Lower leg skin (tissue), 4 donors: ENCODE results near the gene ZNF543. TPM values are rescaled to one million over a fixed set of nuclear protein-coding genes. Genes with fewer than 3 reads are reported as not detected.
A peak's percentile ranks its signal among the peaks of the same experiment; 100 is the strongest.

ENCODE experiments used
- DNase-seq, 2 donors: peaks; one replicate each; pipeline ENCODE4 v3.0.0-alpha.2; 2019; ENCODE audit warnings: low spot score in 2 of 2
- H3K4me3 ChIP-seq: fragments of 200-600 bp; sonication (generic); 2 replicates; pipeline ENCODE4 v1.5.1; 2017; ENCODE audit warnings: mild to moderate bottlenecking, low read depth; ENCODE audit not compliant: poor library complexity, severe bottlenecking
- POLR2A ChIP-seq, 2 donors: fragments of 450-650 bp; IDR thresholded peaks; one replicate each; pipeline ENCODE4 v1.6.1; 2016 to 2017; ENCODE audit warnings: antibody characterized with exemption in 2 of 2, mild to moderate bottlenecking in 1 of 2, moderate library complexity in 1 of 2
- WGBS, 2 donors: methylation state at CpG; one replicate each; pipeline ENCODE4 v1.1.5; 2018; 5-methylcytosine and 5-hydroxymethylcytosine counted together
- intact Hi-C: fragments of 100-400 bp; cut with DNase I; formaldehyde crosslinking; loops from one replicate; pipeline ENCODE4 v1.15.0; 2023; ENCODE audit warnings: low total_unique reads
- total RNA-seq, 4 donors: library from RNA; depleted of rRNA; stranded (reverse); fragments of >200 nt; gene quantifications; one replicate each; pipeline ENCODE4 v1.1.0, GENCODE V29; 2016
- TF ChIP-seq, protein P1 (sequence below), 3 donors: fragments of 450-650 bp; IDR thresholded peaks; one replicate each; pipeline ENCODE4 v1.5.1; 2016; ENCODE audit warnings: antibody characterized with exemption in 3 of 3, mild to moderate bottlenecking in 3 of 3, moderate library complexity in 2 of 3

The ZNF543 gene
- total RNA-seq, 4 donors from 2014 or later, result 11.4 to 15.7 (median 12.4) TPM

DNA sequence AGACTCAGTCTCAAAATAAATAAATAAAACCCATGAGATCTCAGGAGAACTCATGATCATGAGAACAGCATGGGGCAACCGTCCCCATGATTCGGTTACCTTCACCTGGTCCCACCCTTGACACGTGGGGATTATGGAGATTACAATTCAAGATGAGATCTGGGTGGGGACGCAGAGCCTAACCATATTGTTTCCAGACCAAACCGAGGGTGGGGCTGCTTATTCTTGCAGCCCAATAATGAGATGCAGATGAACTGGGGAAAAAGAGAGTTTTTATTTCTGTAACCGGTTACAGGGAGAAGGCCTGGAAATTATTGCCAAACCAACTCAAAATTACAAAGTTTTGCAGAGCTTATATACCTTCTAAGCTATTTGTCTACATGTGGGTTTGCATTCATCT lies 55.9 kb downstream of the ZNF543 start:
- TF ChIP-seq, protein P1, sequence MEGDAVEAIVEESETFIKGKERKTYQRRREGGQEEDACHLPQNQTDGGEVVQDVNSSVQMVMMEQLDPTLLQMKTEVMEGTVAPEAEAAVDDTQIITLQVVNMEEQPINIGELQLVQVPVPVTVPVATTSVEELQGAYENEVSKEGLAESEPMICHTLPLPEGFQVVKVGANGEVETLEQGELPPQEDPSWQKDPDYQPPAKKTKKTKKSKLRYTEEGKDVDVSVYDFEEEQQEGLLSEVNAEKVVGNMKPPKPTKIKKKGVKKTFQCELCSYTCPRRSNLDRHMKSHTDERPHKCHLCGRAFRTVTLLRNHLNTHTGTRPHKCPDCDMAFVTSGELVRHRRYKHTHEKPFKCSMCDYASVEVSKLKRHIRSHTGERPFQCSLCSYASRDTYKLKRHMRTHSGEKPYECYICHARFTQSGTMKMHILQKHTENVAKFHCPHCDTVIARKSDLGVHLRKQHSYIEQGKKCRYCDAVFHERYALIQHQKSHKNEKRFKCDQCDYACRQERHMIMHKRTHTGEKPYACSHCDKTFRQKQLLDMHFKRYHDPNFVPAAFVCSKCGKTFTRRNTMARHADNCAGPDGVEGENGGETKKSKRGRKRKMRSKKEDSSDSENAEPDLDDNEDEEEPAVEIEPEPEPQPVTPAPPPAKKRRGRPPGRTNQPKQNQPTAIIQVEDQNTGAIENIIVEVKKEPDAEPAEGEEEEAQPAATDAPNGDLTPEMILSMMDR (IDR thresholded peaks at IDR 0.05), result no peak
- no peak for TF ChIP-seq POLR2A (IDR thresholded peaks at IDR 0.05)
- intact Hi-C loops, result no loop called here
- WGBS, 2 donors, result 72 to 77% methylated on average over 6 of the region's 6 CpGs
- peak in 1 of 2 donors; percentile 15 for DNase-seq
- no peak overlapping the region for H3K4me3 ChIP-seq

DNA sequence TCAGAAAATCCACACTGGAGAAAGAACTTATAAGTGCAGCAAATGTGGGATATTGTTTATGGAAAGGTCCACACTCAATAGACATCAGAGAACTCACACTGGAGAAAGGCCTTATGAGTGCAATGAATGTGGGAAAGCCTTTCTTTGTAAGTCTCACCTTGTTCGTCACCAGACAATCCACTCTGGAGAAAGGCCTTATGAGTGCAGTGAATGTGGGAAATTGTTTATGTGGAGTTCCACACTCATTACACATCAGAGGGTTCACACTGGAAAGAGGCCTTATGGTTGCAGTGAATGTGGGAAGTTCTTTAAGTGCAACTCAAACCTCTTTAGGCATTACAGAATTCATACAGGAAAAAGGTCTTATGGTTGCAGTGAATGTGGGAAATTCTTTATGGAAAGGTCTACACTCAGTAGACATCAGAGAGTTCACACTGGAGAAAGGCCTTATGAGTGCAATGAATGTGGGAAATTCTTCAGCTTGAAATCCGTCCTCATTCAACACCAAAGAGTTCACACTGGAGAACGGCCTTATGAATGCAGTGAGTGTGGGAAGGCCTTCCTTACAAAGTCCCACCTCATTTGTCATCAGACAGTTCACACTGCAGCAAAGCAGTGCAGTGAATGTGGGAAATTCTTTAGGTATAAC lies 57.4 kb downstream of the ZNF543 start:
- TF ChIP-seq, protein P1 (IDR thresholded peaks at IDR 0.05), result no peak
- no peak for TF ChIP-seq POLR2A (IDR thresholded peaks at IDR 0.05)
- no peak overlapping the region for H3K4me3 ChIP-seq
- intact Hi-C loops, result no loop called here
- DNase-seq, result no peak
- 96 to 99% methylated on average over 3 of the region's 3 CpGs for WGBS, 2 donors

Other genes with a start within 250 kb of the ZNF543 start
- not detected for gene USP29, start 200.5 kb upstream of the ZNF543 start, total RNA-seq
- not detected for gene ZIM3, start 175.3 kb upstream of the ZNF543 start, total RNA-seq
- not detected for gene DUXA, start 153.0 kb upstream of the ZNF543 start, total RNA-seq
- 10 to 100 TPM; 48.5 to 84.9 (median 57.8) TPM for gene ZNF264, start 129.0 kb upstream of the ZNF543 start, total RNA-seq
- 1 to 10 TPM in 1 of 4 donors, under 1 TPM in 1, not detected in 2; 0.39 to 2.9 TPM for gene AURKC, start 89.4 kb upstream of the ZNF543 start, total RNA-seq
- 10 to 100 TPM; 18.1 to 23.0 (median 20.3) TPM for gene ZNF805, start 79.8 kb upstream of the ZNF543 start, total RNA-seq
- gene ZNF460, start 40.0 kb upstream of the ZNF543 start, total RNA-seq, result 10 to 100 TPM; 57.6 to 71.0 (median 65.5) TPM
- 10 to 100 TPM in 1 of 4 donors, 1 to 10 TPM in 3; 8.3 to 11.8 (median 8.9) TPM for gene ZNF304, start 30.8 kb downstream of the ZNF543 start, total RNA-seq
- 10 to 100 TPM; 11.3 to 20.1 (median 19.5) TPM for gene TRAPPC2B, start 43.1 kb downstream of the ZNF543 start, total RNA-seq
- 1 to 10 TPM in 3 of 4 donors, under 1 TPM in 1; 0.42 to 2.4 (median 1.4) TPM for gene ZNF547, start 43.1 kb downstream of the ZNF543 start, total RNA-seq
- gene ZNF548, start 69.4 kb downstream of the ZNF543 start, total RNA-seq, result 10 to 100 TPM; 20.3 to 29.3 (median 23.5) TPM
- gene ZNF17, start 90.7 kb downstream of the ZNF543 start, total RNA-seq, result 10 to 100 TPM in 2 of 4 donors, 1 to 10 TPM in 2; 8.9 to 30.3 (median 14.0) TPM
- 10 to 100 TPM in 3 of 4 donors, 1 to 10 TPM in 1; 7.8 to 16.1 (median 12.9) TPM for gene ZNF749, start 114.9 kb downstream of the ZNF543 start, total RNA-seq
- 1 to 10 TPM in 1 of 4 donors, under 1 TPM in 3; 0.25 to 1.4 (median 0.86) TPM for gene VN1R1, start 136.7 kb downstream of the ZNF543 start, total RNA-seq
- 10 to 100 TPM; 11.6 to 18.3 (median 12.2) TPM for gene ZNF772, start 157.1 kb downstream of the ZNF543 start, total RNA-seq
- gene ZNF419, start 167.3 kb downstream of the ZNF543 start, total RNA-seq, result 10 to 100 TPM in 3 of 4 donors, 1 to 10 TPM in 1; 7.8 to 26.6 (median 13.4) TPM
- gene ZNF773, start 179.5 kb downstream of the ZNF543 start, total RNA-seq, result 10 to 100 TPM in 3 of 4 donors, 1 to 10 TPM in 1; 5.7 to 30.8 (median 17.5) TPM
- 1 to 10 TPM; 4.4 to 5.5 (median 4.9) TPM for gene ZNF549, start 206.9 kb downstream of the ZNF543 start, total RNA-seq
- gene ZNF550, start 239.4 kb downstream of the ZNF543 start, total RNA-seq, result 10 to 100 TPM in 3 of 4 donors, 1 to 10 TPM in 1; 9.8 to 19.2 (median 13.5) TPM